ENCODE data around the gene ZNF784. TPM values are rescaled to one million over a fixed set of nuclear protein-coding genes. Genes with fewer than 3 reads are reported as not detected.

ZNF784 gene
- total RNA-seq, 3 donors from 2014 or later (not counting 1 experiment from before 2014, with no cell fraction given), result 6.4 to 7.9 (median 7.1) TPM

- Mint-ChIP-seq H3K9me3 (no peaks in the 10 kb centered on the region), H3K4me1 (peaks cover 19 to 43% of the 10 kb centered on the region in 2 donors), H3K4me3 (peak overlapping the region; percentile 79), H3K36me3 (no peaks in the 10 kb centered on the region), H3K27me3 (ENCODE audit: low read depth in 2 of 2) (peaks cover 0 to 7% of the 10 kb centered on the region in 2 donors), H3K27ac (peak overlapping the region in 1 of 2 donors; percentile 42)
- peaks cover 49% of the 10 kb centered on the region for H3K4me1 ChIP-seq (ENCODE audit: control insufficient read depth, insufficient read depth, low read length)
- peak overlapping the region; percentile 61 for H3K4me3 ChIP-seq (ENCODE audit: low read length)
- TF ChIP-seq, protein P1, sequence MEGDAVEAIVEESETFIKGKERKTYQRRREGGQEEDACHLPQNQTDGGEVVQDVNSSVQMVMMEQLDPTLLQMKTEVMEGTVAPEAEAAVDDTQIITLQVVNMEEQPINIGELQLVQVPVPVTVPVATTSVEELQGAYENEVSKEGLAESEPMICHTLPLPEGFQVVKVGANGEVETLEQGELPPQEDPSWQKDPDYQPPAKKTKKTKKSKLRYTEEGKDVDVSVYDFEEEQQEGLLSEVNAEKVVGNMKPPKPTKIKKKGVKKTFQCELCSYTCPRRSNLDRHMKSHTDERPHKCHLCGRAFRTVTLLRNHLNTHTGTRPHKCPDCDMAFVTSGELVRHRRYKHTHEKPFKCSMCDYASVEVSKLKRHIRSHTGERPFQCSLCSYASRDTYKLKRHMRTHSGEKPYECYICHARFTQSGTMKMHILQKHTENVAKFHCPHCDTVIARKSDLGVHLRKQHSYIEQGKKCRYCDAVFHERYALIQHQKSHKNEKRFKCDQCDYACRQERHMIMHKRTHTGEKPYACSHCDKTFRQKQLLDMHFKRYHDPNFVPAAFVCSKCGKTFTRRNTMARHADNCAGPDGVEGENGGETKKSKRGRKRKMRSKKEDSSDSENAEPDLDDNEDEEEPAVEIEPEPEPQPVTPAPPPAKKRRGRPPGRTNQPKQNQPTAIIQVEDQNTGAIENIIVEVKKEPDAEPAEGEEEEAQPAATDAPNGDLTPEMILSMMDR (IDR thresholded peaks at IDR 0.05), result no peak
- H3K9me3 ChIP-seq (ENCODE audit: control insufficient read depth, insufficient read depth, low read length), result no peaks in the 10 kb centered on the region
- ATAC-seq (no peak), DNase-seq (no peak)
- H3K36me3 ChIP-seq (ENCODE audit: control insufficient read depth, insufficient read depth, low read length), result peaks cover 13% of the 10 kb centered on the region
- 64% methylated on average over 14 of the region's 14 CpGs for WGBS (ENCODE audit: insufficient coverage)
- intact Hi-C loops (cut with micrococcal nuclease), result no loop called here
- no peaks in the 10 kb centered on the region for H3K27me3 ChIP-seq (ENCODE audit: control insufficient read depth, insufficient read depth, low read length)
- H3K27ac ChIP-seq (ENCODE audit: low read length), result peak overlapping the region; percentile 48
Measured at GRCh38 chr19:55646889-55647731, 22.7 kb upstream of the ZNF784 start.

- Histone ChIP-seq H3K36me3 (ENCODE audit: control insufficient read depth, insufficient read depth, low read length) (peaks cover 13% of the 10 kb centered on the region), H3K27me3 (ENCODE audit: control insufficient read depth, insufficient read depth, low read length) (no peaks in the 10 kb centered on the region), H3K9me3 (ENCODE audit: control insufficient read depth, insufficient read depth, low read length) (no peaks in the 10 kb centered on the region), H3K27ac (ENCODE audit: low read length) (no peak overlapping the region), H3K4me1 (ENCODE audit: control insufficient read depth, insufficient read depth, low read length) (peaks cover 61% of the 10 kb centered on the region), H3K4me3 (ENCODE audit: low read length) (no peak overlapping the region)
- Mint-ChIP-seq H3K4me1 (peaks cover 27 to 53% of the 10 kb centered on the region in 2 donors), H3K9me3 (no peaks in the 10 kb centered on the region), H3K4me3 (peak overlapping the region; percentile 42), H3K36me3 (no peaks in the 10 kb centered on the region), H3K27me3 (ENCODE audit: low read depth in 2 of 2) (peaks cover 0 to 3% of the 10 kb centered on the region in 2 donors), H3K27ac (no peak overlapping the region)
- TF ChIP-seq, protein P1 (IDR thresholded peaks at IDR 0.05), result no peak
- DNase-seq (no peak), ATAC-seq (no peak)
- intact Hi-C loops (cut with micrococcal nuclease), result no loop called here
- WGBS (ENCODE audit: insufficient coverage), result 90% methylated on average over 5 of the region's 5 CpGs
Measured at GRCh38 chr19:55645512-55645881, 21.1 kb upstream of the ZNF784 start.

DNA sequence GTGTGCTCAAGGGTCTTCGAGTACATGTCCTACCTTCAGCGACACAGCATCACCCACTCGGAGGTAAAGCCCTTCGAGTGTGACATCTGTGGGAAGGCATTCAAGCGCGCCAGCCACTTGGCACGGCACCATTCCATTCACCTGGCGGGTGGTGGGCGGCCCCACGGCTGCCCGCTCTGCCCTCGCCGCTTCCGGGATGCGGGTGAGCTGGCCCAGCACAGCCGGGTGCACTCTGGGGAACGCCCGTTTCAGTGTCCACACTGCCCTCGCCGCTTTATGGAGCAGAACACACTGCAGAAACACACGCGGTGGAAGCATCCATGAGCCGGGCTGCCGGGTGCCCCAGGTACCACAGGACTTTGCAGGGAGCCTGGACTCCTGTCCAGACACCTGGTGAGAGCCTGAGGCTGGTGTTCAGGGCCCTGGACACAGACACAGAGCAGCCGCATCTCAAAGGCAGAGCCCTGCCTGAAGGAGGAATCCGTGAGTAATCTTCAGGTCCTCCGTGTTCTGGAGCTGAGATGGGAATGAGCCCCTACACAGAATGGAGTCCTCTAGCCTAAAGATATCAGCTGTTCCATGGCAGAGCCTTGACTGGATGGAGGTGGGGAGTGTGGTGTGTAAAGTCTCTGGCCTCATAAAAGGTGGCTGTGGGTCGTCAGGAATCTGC is 20.6 kb upstream of the ZNF784 start:
- Histone ChIP-seq H3K36me3 (ENCODE audit: control insufficient read depth, insufficient read depth, low read length) (peaks cover 13% of the 10 kb centered on the region), H3K27ac (ENCODE audit: low read length) (no peak overlapping the region), H3K27me3 (ENCODE audit: control insufficient read depth, insufficient read depth, low read length) (no peaks in the 10 kb centered on the region), H3K4me1 (ENCODE audit: control insufficient read depth, insufficient read depth, low read length) (peaks cover 66% of the 10 kb centered on the region), H3K4me3 (ENCODE audit: low read length) (no peak overlapping the region), H3K9me3 (ENCODE audit: control insufficient read depth, insufficient read depth, low read length) (no peaks in the 10 kb centered on the region)
- WGBS (ENCODE audit: insufficient coverage), result 89% methylated on average over 28 of the region's 28 CpGs
- DNase-seq (no peak), ATAC-seq (no peak)
- no peaks in the 10 kb centered on the region for H3K9me3 Mint-ChIP-seq
- intact Hi-C loops (cut with micrococcal nuclease), result loop anchor here (5.0 kb wide), 1 partner anchor 38 kb away; the partner anchor contains the start of gene ZNF865
- H3K27me3 Mint-ChIP-seq (ENCODE audit: low read depth in 2 of 2), result peaks cover 0 to 3% of the 10 kb centered on the region in 2 donors
- H3K4me1 Mint-ChIP-seq, result peaks cover 33 to 58% of the 10 kb centered on the region in 2 donors
- no peaks in the 10 kb centered on the region for H3K36me3 Mint-ChIP-seq
- H3K4me3 Mint-ChIP-seq, result peak overlapping the region; percentile 96
- H3K27ac Mint-ChIP-seq, result peak overlapping the region; percentile 80 to 96
- TF ChIP-seq, protein P1 (IDR thresholded peaks at IDR 0.05), result no peak

Measured in natural killer cell (primary cell).